NB4 (cell line): ENCODE data around the gene OTUD5.

Source experiments
- DNase-seq: peaks from one replicate; pipeline ENCODE4 v3.0.0; 2010; ENCODE audit warnings: low read depth
- H3K4me3 ChIP-seq: one replicate; pipeline ENCODE4 v1.5.1; 2011; ENCODE audit warnings: mild to moderate bottlenecking, low read depth, low read length, moderate library complexity
- CTCF ChIP-seq: IDR thresholded peaks from one replicate; pipeline ENCODE4 v1.5.1; 2012; ENCODE audit warnings: low read depth, low read length
- MAX ChIP-seq: IDR thresholded peaks from 2 replicates; pipeline ENCODE4 v1.6.1; 2011; ENCODE audit warnings: low read depth, low read length
- MYC ChIP-seq: IDR thresholded peaks from 2 replicates; pipeline ENCODE4 v1.6.1; 2011; ENCODE audit warnings: low read depth, low read length
- POLR2A ChIP-seq: IDR thresholded peaks from 2 replicates; pipeline ENCODE4 v1.6.1; 2011; ENCODE audit warnings: mild to moderate bottlenecking; ENCODE audit not compliant: insufficient read length; ENCODE audit errors: extremely low read depth

Gene OTUD5

GRCh38 chrX:48927736-48928382, 29.5 kb downstream of the OTUD5 start:
- DNase-seq: no peak
- TF ChIP-seq MYC (no peak), CTCF (no peak), MAX (no peak), POLR2A (no peak)
- no peak overlapping the region for H3K4me3 ChIP-seq

- no peak for DNase-seq
- TF ChIP-seq POLR2A: no peak
- TF ChIP-seq MAX: no peak
- TF ChIP-seq CTCF: no peak
- no peak for TF ChIP-seq MYC
- H3K4me3 ChIP-seq: no peak overlapping the region
Measured at GRCh38 chrX:48927123-48927522, 30.3 kb downstream of the OTUD5 start.

GRCh38 chrX:48924270-48924669, 33.1 kb downstream of the OTUD5 start:
- TF ChIP-seq MYC (no peak), POLR2A (no peak), MAX (no peak)
- no peak overlapping the region for H3K4me3 ChIP-seq
- peak; percentile 37 for DNase-seq

GRCh38 chrX:48923771-48924170, 33.6 kb downstream of the OTUD5 start:
- H3K4me3 ChIP-seq: no peak overlapping the region

GRCh38 chrX:48920718-48921104, 36.7 kb downstream of the OTUD5 start:
- TF ChIP-seq MAX (no peak), CTCF (no peak), MYC (no peak), POLR2A (no peak)
- H3K4me3 ChIP-seq: no peak overlapping the region

More at GRCh38 chrX:48923771-48924170, 33.6 kb downstream of the OTUD5 start:
- TF ChIP-seq MAX (no peak), POLR2A (no peak), CTCF (no peak), MYC (no peak)
- DNase-seq: no peak

DNA sequence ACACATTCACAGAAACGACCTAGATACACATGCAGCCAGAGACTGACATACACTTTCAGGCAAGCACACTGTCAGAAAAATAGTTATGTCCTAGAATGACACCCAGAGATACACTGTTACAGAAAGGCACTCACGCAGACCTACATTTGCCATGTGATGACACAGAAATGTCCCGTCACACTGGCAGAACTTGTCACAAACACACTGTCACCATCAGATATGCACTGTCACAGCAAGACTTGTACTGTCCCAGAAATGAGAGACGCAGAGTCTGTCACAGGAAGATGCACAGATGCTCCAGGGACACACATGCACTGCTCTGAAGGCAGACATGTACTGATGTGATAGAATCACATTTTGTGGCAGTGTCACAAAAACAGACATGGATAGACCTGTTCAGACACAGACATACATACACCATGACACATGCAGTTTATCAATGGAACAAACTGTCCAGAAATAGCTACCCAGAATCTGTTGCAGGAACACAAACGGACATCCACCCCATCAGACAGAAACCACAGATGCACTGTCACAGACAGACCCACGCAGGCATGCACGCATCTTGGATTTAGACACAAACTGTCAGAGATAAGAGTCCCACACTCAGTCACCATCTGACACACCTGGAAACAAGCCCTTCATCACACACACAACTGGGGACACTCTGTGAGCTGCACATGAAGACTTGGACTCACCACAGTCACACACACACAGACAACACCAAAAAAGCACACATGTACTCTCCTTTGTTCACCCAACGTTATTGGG, 37.3 kb downstream of the OTUD5 start:
- TF ChIP-seq MYC (no peak), CTCF (no peak), MAX (no peak), POLR2A (no peak)
- DNase-seq: no peak
- no peak overlapping the region for H3K4me3 ChIP-seq

More at GRCh38 chrX:48920718-48921104, 36.7 kb downstream of the OTUD5 start:
- DNase-seq: no peak
